ENCODE data around the gene PLCB2. TPM values are rescaled to one million over a fixed set of nuclear protein-coding genes. Genes with fewer than 3 reads are reported as not detected.

PLCB2 gene
- total and polyA plus RNA-seq, 2 donors (not counting 3 experiments of a cell fraction or from before 2014, with no cell fraction given): 1.5 to 1.6 TPM

DNA sequence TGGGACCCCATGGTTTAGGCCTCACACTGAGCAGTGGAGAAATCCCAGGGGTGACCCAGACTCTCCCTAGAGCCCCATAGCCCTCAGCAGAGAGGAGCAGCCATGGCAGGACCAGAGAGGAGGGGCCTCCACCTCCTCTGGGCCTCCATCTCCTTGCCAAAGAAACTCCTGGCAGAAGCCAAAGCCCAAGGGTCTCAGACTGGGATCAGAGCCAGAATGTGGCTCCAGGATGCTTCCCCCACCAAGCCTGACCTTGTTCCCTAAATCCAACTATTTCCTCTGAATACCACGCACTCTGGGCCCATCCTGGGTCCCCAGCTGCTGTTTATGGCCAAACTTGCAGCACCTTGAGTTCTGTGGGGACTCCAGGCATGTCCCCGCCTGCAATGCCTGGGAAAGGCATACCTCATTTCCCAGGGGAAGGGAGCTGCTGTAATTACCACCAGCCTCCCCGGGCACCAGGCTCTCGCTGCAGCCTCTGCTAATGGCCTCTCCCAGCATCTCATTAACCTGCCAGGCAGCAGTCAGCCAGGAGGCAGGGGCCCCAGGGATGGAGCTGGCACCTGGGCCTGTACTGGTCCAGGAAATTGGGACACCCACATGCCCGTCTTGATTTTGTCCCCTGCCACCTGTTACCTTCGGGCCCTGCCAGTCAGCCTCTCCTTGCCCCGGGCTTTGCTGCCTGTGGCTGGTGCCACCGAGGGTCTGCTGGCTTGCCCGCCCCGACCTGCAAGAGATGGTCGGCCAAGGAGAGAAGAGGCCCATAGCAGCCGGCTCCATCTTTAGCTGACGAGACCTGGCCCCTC lies 28.4 kb upstream of the PLCB2 start:
- no peak overlapping the region for H3K9ac ChIP-seq (replicated peaks; ENCODE audit: extremely low read depth, insufficient read depth, low read length)
- H3K4me2 ChIP-seq (ENCODE audit: insufficient read depth, low read length): no peak overlapping the region
- BruUV-seq (replicated peaks): no TSS peak
- H3K36me3 ChIP-seq (ENCODE audit: control insufficient read depth in 2 of 2, extremely low read depth in 1 of 2, insufficient read depth in 2 of 2, low read length in 2 of 2): peaks cover 0 to 8% of the 10 kb centered on the region in 2 experiments
- peaks cover 11% of the 10 kb centered on the region for H3K79me2 ChIP-seq (ENCODE audit: control insufficient read depth, insufficient read depth, low read length)
- intact Hi-C loops (cut with micrococcal nuclease): no loop called here
- H3K9me1 ChIP-seq (replicated peaks; ENCODE audit: control insufficient read depth, extremely low read depth, insufficient read depth, low read length): no peaks in the 10 kb centered on the region
- no peak overlapping the region for H3K27ac ChIP-seq (ENCODE audit: insufficient read depth, low read depth, low read length)
- no peaks in the 10 kb centered on the region for H3K27me3 ChIP-seq (ENCODE audit: control insufficient read depth in 2 of 2, insufficient read depth in 2 of 2, low read length in 2 of 2)
- TF ChIP-seq, protein P1, sequence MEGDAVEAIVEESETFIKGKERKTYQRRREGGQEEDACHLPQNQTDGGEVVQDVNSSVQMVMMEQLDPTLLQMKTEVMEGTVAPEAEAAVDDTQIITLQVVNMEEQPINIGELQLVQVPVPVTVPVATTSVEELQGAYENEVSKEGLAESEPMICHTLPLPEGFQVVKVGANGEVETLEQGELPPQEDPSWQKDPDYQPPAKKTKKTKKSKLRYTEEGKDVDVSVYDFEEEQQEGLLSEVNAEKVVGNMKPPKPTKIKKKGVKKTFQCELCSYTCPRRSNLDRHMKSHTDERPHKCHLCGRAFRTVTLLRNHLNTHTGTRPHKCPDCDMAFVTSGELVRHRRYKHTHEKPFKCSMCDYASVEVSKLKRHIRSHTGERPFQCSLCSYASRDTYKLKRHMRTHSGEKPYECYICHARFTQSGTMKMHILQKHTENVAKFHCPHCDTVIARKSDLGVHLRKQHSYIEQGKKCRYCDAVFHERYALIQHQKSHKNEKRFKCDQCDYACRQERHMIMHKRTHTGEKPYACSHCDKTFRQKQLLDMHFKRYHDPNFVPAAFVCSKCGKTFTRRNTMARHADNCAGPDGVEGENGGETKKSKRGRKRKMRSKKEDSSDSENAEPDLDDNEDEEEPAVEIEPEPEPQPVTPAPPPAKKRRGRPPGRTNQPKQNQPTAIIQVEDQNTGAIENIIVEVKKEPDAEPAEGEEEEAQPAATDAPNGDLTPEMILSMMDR (IDR thresholded peaks at IDR 0.05; ENCODE audit: extremely low read depth in 1 of 2, insufficient read depth in 1 of 2, low read depth in 1 of 2, low read length in 2 of 2): no peak
- TF ChIP-seq, protein P2, sequence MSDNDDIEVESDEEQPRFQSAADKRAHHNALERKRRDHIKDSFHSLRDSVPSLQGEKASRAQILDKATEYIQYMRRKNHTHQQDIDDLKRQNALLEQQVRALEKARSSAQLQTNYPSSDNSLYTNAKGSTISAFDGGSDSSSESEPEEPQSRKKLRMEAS (IDR thresholded peaks at IDR 0.05; ENCODE audit: insufficient read depth, insufficient read length): no peak
- no peak for TF ChIP-seq GATA2 (IDR thresholded peaks at IDR 0.05; ENCODE audit: insufficient read depth, insufficient read length, low read depth, low read length)
- TF ChIP-seq FOS (IDR thresholded peaks at IDR 0.05; ENCODE audit: borderline replicate concordance, insufficient read depth, low read length): no peak
- TF ChIP-seq JUN (IDR thresholded peaks at IDR 0.05; ENCODE audit: borderline replicate concordance, insufficient read depth, insufficient read length, low read depth): no peak
- no peak for TF ChIP-seq POLR2AphosphoS5 (IDR thresholded peaks at IDR 0.05; ENCODE audit: insufficient read depth, low read depth, low read length)
- no peak for TF ChIP-seq POLR2A (IDR thresholded peaks at IDR 0.05; ENCODE audit: low read depth, low read length)
- TF ChIP-seq MYC (IDR thresholded peaks at IDR 0.05; ENCODE audit: low read depth, low read length): no peak
- no peak overlapping the region for H3K4me3 ChIP-seq (replicated peaks in 1 of 3; ENCODE audit: insufficient read depth in 1 of 3, low read depth in 1 of 3, low read length in 3 of 3)
- no peaks in the 10 kb centered on the region for H3K9me3 ChIP-seq (replicated peaks; ENCODE audit: control insufficient read depth, insufficient read depth, low read length)
- ChIA-PET POLR2A (no interaction called here), CTCF (interaction anchor here (1.8 to 9.1 kb wide), 7 partner anchors 9 to 85 kb away, joined by 6 to 287 read pairs (median 50); partner anchors contain the start of genes ANKRD63, DISP2 and INAFM2)
- dilution Hi-C loops (cut with MboI; ENCODE audit: extremely low pct_ligation_motif_present, low sequenced_read_pairs): no loop called here
- DNase-seq (ENCODE audit: low read depth, low spot score) (no peak), FAIRE-seq (no peak)
- no peak overlapping the region for H2AFZ ChIP-seq (ENCODE audit: low read depth, low read length)
- H4K20me1 ChIP-seq (replicated peaks; ENCODE audit: control insufficient read depth, extremely low read depth, insufficient read depth, low read length): no peaks in the 10 kb centered on the region
- H3K4me1 ChIP-seq (ENCODE audit: control insufficient read depth, extremely low read depth, insufficient read depth, low read length): peaks cover 58% of the 10 kb centered on the region

Data from endothelial cell of umbilical vein (primary cell).